Transverse colon (tissue), 4 donors: ENCODE data around the gene RNFT2. TPM values are rescaled to one million over a fixed set of nuclear protein-coding genes. Genes with fewer than 3 reads are reported as not detected.

Experiments used
- DNase-seq: peaks from one replicate; pipeline ENCODE4 v3.0.0-alpha.2; 2019
- H3K27ac ChIP-seq, 4 donors: fragments of 200-600 bp; sonication (generic); 2 replicates each; pipeline ENCODE4 v1.5.1; 2016 to 2018; ENCODE audit warnings: inconsistent platforms in 4 of 4
- H3K27me3 ChIP-seq: fragments of 200-600 bp; sonication (generic); 2 replicates; pipeline ENCODE4 v1.5.1; 2017; ENCODE audit warnings: inconsistent platforms
- H3K36me3 ChIP-seq, 4 donors: fragments of 200-600 bp; sonication (generic); 2 replicates each; pipeline ENCODE4 v1.5.1; 2017 to 2019; ENCODE audit warnings: inconsistent platforms in 4 of 4
- H3K4me1 ChIP-seq, 4 donors: fragments of 200-600 bp; sonication (generic); 2 replicates each; pipeline ENCODE4 v1.5.1; 2017 to 2020; ENCODE audit warnings: inconsistent platforms in 4 of 4
- H3K4me3 ChIP-seq, 4 donors: fragments of 200-600 bp; sonication (generic); 1 replicate in 1 of 4; 2 replicates in 3 of 4; pipeline versions ENCODE4 v1.5.1 to v1.6.1; 2017 to 2019; ENCODE audit warnings: inconsistent platforms in 4 of 4
- H3K9me3 ChIP-seq, 2 donors: fragments of 200-600 bp; sonication (generic); 2 replicates each; pipeline ENCODE4 v1.5.1; 2017 to 2019; ENCODE audit warnings: inconsistent platforms in 2 of 2
- CTCF ChIP-seq, 5 experiments: fragments of 200-600 bp in 3 of 5; fragments of 450-650 bp in 2 of 5; sonication (generic) in 3 of 5; IDR thresholded peaks; 1 replicate in 2 of 5; 2 replicates in 3 of 5; pipeline ENCODE4 v1.5.1; 2016 to 2017; ENCODE audit warnings: antibody characterized with exemption in 5 of 5, inconsistent platforms in 3 of 5, mild to moderate bottlenecking in 2 of 5, moderate library complexity in 1 of 5
- EP300 ChIP-seq: sonication (generic); formaldehyde crosslinking; IDR thresholded peaks from one replicate; pipeline ENCODE4 v1.6.1; 2017; ENCODE audit warnings: antibody characterized with exemption, low read depth
- POLR2A ChIP-seq: fragments of 450-650 bp; IDR thresholded peaks from one replicate; pipeline ENCODE4 v1.6.1; 2016; ENCODE audit warnings: antibody characterized with exemption, mild to moderate bottlenecking, moderate library complexity
- POLR2AphosphoS5 ChIP-seq, 3 donors: sonication (generic); formaldehyde crosslinking; IDR thresholded peaks; one replicate each; pipeline ENCODE4 v1.6.1; 2016; ENCODE audit warnings: antibody characterized with exemption in 3 of 3
- WGBS, 2 donors: methylation state at CpG; one replicate each; pipeline ENCODE4 v1.1.5; 2018; ENCODE audit warnings: low coverage in 1 of 2; 5-methylcytosine and 5-hydroxymethylcytosine counted together
- in situ Hi-C, 4 donors: fragments of 200-750 bp; cut with MboI; loops; one replicate each; pipeline versions ENCODE4 v1.15.0 to v1.15.1; 2017; ENCODE audit warnings: low sequenced_read_pairs in 3 of 4, low pct_ligation_motif_present in 1 of 4, low pct_unique_long_range_greater_than_20kb in 1 of 4
- intact Hi-C: fragments of 100-400 bp; cut with DNase I; formaldehyde crosslinking; loops from one replicate; pipeline ENCODE4 v1.15.1; 2023; ENCODE audit warnings: low total_unique reads
- total RNA-seq, 4 donors: library from RNA; depleted of rRNA; stranded (reverse); fragments of >200 nt; gene quantifications; one replicate each; pipeline ENCODE4 v1.1.0, GENCODE V29; 2016

Gene RNFT2
- total RNA-seq, 4 donors from 2014 or later: 0.20 to 1.1 (median 0.68) TPM; not detected in 1

GRCh38 chr12:116691205-116691604 is 46.9 kb upstream of the RNFT2 start:
- DNase-seq: no peak
- intact Hi-C loops (no loop called here), in situ Hi-C loops (no loop called here)
- no peak for TF ChIP-seq POLR2A
- no peak for TF ChIP-seq POLR2AphosphoS5 (IDR thresholded peaks at IDR 0.05)
- TF ChIP-seq EP300: no peak
- TF ChIP-seq CTCF (IDR thresholded peaks at IDR 0.05): no peak
- no peaks in the 10 kb centered on the region for H3K36me3 ChIP-seq
- no peak overlapping the region for H3K4me3 ChIP-seq
- no peaks in the 10 kb centered on the region for H3K9me3 ChIP-seq
- H3K27me3 ChIP-seq: peaks cover 21% of the 10 kb centered on the region
- peaks cover 0 to 16% (median 11%) of the 10 kb centered on the region in 4 donors for H3K4me1 ChIP-seq
- H3K27ac ChIP-seq: no peak overlapping the region
- 86 to 92% methylated on average over 1 to 7 of the region's 7 CpGs for WGBS, 2 donors

GRCh38 chr12:116691636-116692035 is 46.5 kb upstream of the RNFT2 start:
- intact Hi-C loops (no loop called here), in situ Hi-C loops (no loop called here)
- TF ChIP-seq CTCF (IDR thresholded peaks at IDR 0.05): no peak
- TF ChIP-seq POLR2A: no peak
- no peak for TF ChIP-seq POLR2AphosphoS5 (IDR thresholded peaks at IDR 0.05)
- TF ChIP-seq EP300: no peak

GRCh38 chr12:116692605-116693004 is 45.5 kb upstream of the RNFT2 start:
- no peak for DNase-seq
- H3K4me1 ChIP-seq: peaks cover 0 to 18% (median 13%) of the 10 kb centered on the region in 4 donors
- peaks cover 21% of the 10 kb centered on the region for H3K27me3 ChIP-seq
- H3K36me3 ChIP-seq: no peaks in the 10 kb centered on the region
- H3K4me3 ChIP-seq: no peak overlapping the region
- no peak overlapping the region for H3K27ac ChIP-seq
- in situ Hi-C loops: no loop called here
- TF ChIP-seq CTCF (IDR thresholded peaks at IDR 0.05) (no peak), EP300 (no peak), POLR2A (no peak), POLR2AphosphoS5 (IDR thresholded peaks at IDR 0.05) (no peak)
- H3K9me3 ChIP-seq: no peaks in the 10 kb centered on the region
- WGBS, 2 donors: 27 to 44% methylated on average over 3 of the region's 3 CpGs
- intact Hi-C loops: no loop called here

More at GRCh38 chr12:116691636-116692035, 46.5 kb upstream of the RNFT2 start:
- Histone ChIP-seq H3K9me3 (no peaks in the 10 kb centered on the region), H3K4me1 (peaks cover 0 to 16% (median 11%) of the 10 kb centered on the region in 4 donors), H3K27ac (no peak overlapping the region), H3K4me3 (no peak overlapping the region), H3K36me3 (no peaks in the 10 kb centered on the region), H3K27me3 (peaks cover 21% of the 10 kb centered on the region)
- DNase-seq: no peak
- 88 to 89% methylated on average over 4 of the region's 4 CpGs for WGBS, 2 donors

GRCh38 chr12:116693286-116694227 is 44.6 kb upstream of the RNFT2 start:
- no peaks in the 10 kb centered on the region for H3K9me3 ChIP-seq
- 29% methylated on average over 34 of the region's 34 CpGs; no CpG with 5 or more reads in 1 of the 2 donors for WGBS, 2 donors
- peaks cover 21% of the 10 kb centered on the region for H3K27me3 ChIP-seq
- in situ Hi-C loops (no loop called here), intact Hi-C loops (no loop called here)
- H3K27ac ChIP-seq: no peak overlapping the region
- no peaks in the 10 kb centered on the region for H3K36me3 ChIP-seq
- no peak for TF ChIP-seq POLR2AphosphoS5 (IDR thresholded peaks at IDR 0.05)
- TF ChIP-seq POLR2A: no peak
- no peak for TF ChIP-seq EP300
- no peak for TF ChIP-seq CTCF (IDR thresholded peaks at IDR 0.05)
- DNase-seq: peak; percentile 61
- peak overlapping the region in 2 of 4 donors; percentile 4 to 18 for H3K4me3 ChIP-seq
- peaks cover 0 to 25% (median 18%) of the 10 kb centered on the region in 4 donors for H3K4me1 ChIP-seq
